Endothelial cell (in vitro differentiated cells): ENCODE data around the gene CUBN. TPM values are rescaled to one million over a fixed set of nuclear protein-coding genes. Genes with fewer than 3 reads are reported as not detected.

Source experiments
- DNase-seq: peaks from one replicate; pipeline ENCODE4 v3.0.0; 2021; ENCODE audit warnings: low spot score
- H3K27ac Mint-ChIP-seq: one replicate; pipeline ENCODE4 v1.8.0; 2021; ENCODE audit warnings: mixed read lengths, inconsistent platforms; ENCODE audit not compliant: unreplicated experiment
- H3K27me3 Mint-ChIP-seq: one replicate; pipeline ENCODE4 v1.8.0; 2021; ENCODE audit warnings: mild to moderate bottlenecking, moderate library complexity, mixed read lengths, inconsistent platforms; ENCODE audit not compliant: unreplicated experiment
- H3K36me3 Mint-ChIP-seq: one replicate; pipeline ENCODE4 v1.8.0; 2021; ENCODE audit warnings: mild to moderate bottlenecking, low read depth, mixed read lengths, inconsistent platforms; ENCODE audit not compliant: unreplicated experiment
- H3K4me1 Mint-ChIP-seq: one replicate; pipeline ENCODE4 v1.8.0; 2021; ENCODE audit warnings: mild to moderate bottlenecking, mixed read lengths, inconsistent platforms; ENCODE audit not compliant: unreplicated experiment
- H3K4me3 Mint-ChIP-seq: one replicate; pipeline ENCODE4 v1.8.0; 2021; ENCODE audit warnings: mild to moderate bottlenecking, mixed read lengths, inconsistent platforms; ENCODE audit not compliant: unreplicated experiment
- H3K9me3 Mint-ChIP-seq: one replicate; pipeline ENCODE4 v1.8.0; 2021; ENCODE audit warnings: mixed read lengths, inconsistent platforms; ENCODE audit not compliant: unreplicated experiment
- total RNA-seq: library from RNA; stranded (reverse); fragmentation: NEBNext Ultra II Directional; extraction: Animal tissue kit (Norgen Biotek cat#: 25700); gene quantifications from one replicate; pipeline ENCODE4 v1.2.1, GENCODE V29; 2021; ENCODE audit not compliant: unreplicated experiment
- TF ChIP-seq, protein P1 (sequence below): fragments of 200-600 bp; sonication (generic); IDR thresholded peaks from one replicate; pipeline ENCODE4 v1.5.0; 2021; ENCODE audit warnings: antibody characterized with exemption; ENCODE audit not compliant: unreplicated experiment

The CUBN gene
- total RNA-seq, 1 donor from 2014 or later = 8.8 TPM

DNA sequence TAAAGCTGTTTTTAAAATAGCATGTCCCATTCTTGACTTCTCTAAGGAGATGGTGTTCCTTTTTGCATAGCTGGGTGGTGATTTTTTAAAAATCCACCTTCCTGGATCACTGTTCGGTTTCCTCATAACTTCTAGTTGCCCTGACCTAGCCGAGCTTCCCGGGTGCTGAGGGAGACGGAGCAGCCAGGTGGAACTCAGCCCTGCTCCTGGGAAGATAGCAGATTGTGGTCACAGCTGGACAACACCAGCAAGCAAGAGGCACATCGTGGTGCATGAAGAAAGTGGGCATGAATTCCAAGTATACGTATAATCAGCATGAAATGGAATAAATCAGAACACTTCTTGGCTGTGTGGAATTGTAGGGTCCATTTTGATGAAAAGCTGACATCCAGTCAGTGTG, 238.9 kb downstream of the CUBN start:
- Mint-ChIP-seq H3K4me1 (peaks cover 14% of the 10 kb centered on the region), H3K27ac (no peak overlapping the region), H3K27me3 (peaks cover 3% of the 10 kb centered on the region), H3K9me3 (no peaks in the 10 kb centered on the region), H3K36me3 (no peaks in the 10 kb centered on the region), H3K4me3 (no peak overlapping the region)
- no peak for DNase-seq
- TF ChIP-seq, protein P1, sequence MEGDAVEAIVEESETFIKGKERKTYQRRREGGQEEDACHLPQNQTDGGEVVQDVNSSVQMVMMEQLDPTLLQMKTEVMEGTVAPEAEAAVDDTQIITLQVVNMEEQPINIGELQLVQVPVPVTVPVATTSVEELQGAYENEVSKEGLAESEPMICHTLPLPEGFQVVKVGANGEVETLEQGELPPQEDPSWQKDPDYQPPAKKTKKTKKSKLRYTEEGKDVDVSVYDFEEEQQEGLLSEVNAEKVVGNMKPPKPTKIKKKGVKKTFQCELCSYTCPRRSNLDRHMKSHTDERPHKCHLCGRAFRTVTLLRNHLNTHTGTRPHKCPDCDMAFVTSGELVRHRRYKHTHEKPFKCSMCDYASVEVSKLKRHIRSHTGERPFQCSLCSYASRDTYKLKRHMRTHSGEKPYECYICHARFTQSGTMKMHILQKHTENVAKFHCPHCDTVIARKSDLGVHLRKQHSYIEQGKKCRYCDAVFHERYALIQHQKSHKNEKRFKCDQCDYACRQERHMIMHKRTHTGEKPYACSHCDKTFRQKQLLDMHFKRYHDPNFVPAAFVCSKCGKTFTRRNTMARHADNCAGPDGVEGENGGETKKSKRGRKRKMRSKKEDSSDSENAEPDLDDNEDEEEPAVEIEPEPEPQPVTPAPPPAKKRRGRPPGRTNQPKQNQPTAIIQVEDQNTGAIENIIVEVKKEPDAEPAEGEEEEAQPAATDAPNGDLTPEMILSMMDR = no peak

DNA sequence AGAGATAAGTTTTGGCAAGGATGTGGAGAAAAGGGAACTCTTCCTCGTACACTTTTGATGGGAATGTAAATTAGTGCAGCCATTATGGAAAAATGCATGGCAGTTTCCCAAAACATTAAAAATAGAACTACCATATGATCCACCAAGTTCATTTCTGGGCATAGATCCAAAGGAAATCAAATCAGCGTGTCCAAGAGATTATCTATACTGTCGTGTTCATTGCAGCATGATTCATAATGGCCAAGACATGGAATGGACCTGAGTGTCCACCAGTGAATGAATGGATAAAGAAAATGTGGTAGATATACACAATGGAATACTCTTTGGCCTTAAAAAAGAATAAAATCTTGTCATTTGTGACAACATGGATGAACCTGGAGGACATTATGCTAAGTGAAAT, 242.0 kb downstream of the CUBN start:
- no peak for DNase-seq
- Mint-ChIP-seq H3K36me3 (no peaks in the 10 kb centered on the region), H3K9me3 (no peaks in the 10 kb centered on the region), H3K4me3 (no peak overlapping the region), H3K27ac (no peak overlapping the region), H3K4me1 (peaks cover 14% of the 10 kb centered on the region), H3K27me3 (peaks cover 3% of the 10 kb centered on the region)
- TF ChIP-seq, protein P1 = no peak

DNA sequence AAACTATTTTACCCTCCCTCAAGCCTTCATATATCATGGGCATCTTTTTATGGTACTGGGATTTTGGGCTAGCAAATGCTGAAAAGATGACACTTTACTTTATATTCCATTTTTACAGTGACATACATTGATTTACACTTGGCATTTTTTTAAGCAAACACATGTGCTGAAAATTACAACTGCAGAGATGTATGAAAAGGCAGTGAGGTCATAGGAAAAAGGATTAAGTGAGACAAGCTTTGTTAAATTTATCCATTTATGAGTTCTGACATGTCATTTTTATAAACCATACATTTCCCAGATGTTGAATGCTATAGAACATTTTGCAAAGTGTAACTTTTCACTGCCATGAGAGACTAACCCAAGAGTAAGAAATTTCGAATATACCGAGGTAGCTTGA, 243.6 kb downstream of the CUBN start:
- peaks cover 4% of the 10 kb centered on the region for H3K36me3 Mint-ChIP-seq

DNA sequence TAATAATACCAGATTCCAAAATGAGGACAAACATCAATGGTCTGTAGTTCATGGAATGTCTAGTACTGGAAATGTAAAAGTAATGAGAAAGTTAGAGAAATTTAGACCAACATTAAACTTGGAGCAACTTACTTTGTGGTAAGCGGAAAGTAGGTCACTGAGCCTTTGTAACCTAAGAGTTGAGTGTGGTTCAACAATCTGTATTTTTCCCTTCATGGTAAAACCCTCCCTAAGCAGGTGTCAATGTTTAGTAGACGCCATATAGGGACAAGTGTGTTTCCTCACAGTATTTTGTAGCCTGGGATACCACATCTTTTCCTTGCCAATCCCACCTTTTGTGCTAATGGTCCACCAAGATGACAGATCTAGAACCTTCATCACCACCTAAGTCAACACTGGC, 245.1 kb downstream of the CUBN start:
- DNase-seq = no peak
- Mint-ChIP-seq H3K36me3 (peaks cover 4% of the 10 kb centered on the region), H3K4me3 (no peak overlapping the region), H3K9me3 (no peaks in the 10 kb centered on the region), H3K4me1 (peaks cover 11% of the 10 kb centered on the region), H3K27me3 (no peaks in the 10 kb centered on the region), H3K27ac (no peak overlapping the region)
- TF ChIP-seq, protein P1 = no peak

More for the DNA sequence above, 243.6 kb downstream of the CUBN start:
- Mint-ChIP-seq H3K27ac (no peak overlapping the region), H3K4me3 (no peak overlapping the region), H3K9me3 (no peaks in the 10 kb centered on the region), H3K4me1 (peaks cover 12% of the 10 kb centered on the region), H3K27me3 (no peaks in the 10 kb centered on the region)
- no peak for DNase-seq
- TF ChIP-seq, protein P1 = no peak

DNA sequence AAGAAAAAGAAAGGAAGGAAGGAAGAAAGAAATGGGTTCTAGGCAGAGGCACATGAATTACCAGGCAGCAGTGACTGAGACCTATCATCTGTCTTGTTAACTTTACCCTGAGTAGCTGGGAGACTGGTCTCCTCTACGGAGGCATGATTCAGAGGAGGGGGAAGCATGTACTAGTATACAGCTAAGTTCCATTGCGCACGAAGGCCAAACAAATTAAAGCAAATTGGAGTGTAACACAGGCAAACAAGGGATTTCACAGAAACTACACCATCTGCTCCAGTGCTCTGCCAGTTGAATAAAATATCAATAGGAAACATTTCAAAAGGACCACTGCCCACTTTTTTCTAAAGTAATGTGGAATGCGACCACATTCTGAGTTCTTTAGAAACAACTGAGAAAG, 246.5 kb downstream of the CUBN start:
- no peaks in the 10 kb centered on the region for H3K27me3 Mint-ChIP-seq

More for the DNA sequence above, 246.5 kb downstream of the CUBN start:
- Mint-ChIP-seq H3K4me3 (no peak overlapping the region), H3K36me3 (peaks cover 4% of the 10 kb centered on the region), H3K4me1 (peaks cover 6% of the 10 kb centered on the region), H3K27ac (no peak overlapping the region), H3K9me3 (no peaks in the 10 kb centered on the region)
- no peak for DNase-seq
- TF ChIP-seq, protein P1 = no peak
